HepG2 (cell line): ENCODE results near the gene OSBPL2. TPM values are rescaled to one million over a fixed set of nuclear protein-coding genes. Genes with fewer than 3 reads are reported as not detected.

Experiments used
- ATAC-seq: fragments of 200-7000 bp; cut with Tn5 transposase; 3 replicates; pipeline ENCODE4 v1.9.1; 2020; ENCODE audit warnings: mild to moderate bottlenecking, moderate library complexity
- BruUV-seq: library from RNA; stranded (reverse); fragments of 400-500 nt; replicated peaks from 2 replicates; lab custom pipeline; 2021; lab: Mats Ljungman, UMichigan
- CTCF ChIA-PET: fragments of 300-600 bp; formaldehyde crosslinking; extraction: SDS; loops from one replicate; lab custom pipeline; 2021; ENCODE audit warnings: low total read pairs, inconsistent platforms, low intra/inter-chr PET ratio; lab: Yijun Ruan, JAX
- POLR2A ChIA-PET: fragments of 350-600 bp; sonication (Branson Sonifier 250); formaldehyde crosslinking; loops from one replicate; lab custom pipeline; 2020; ENCODE audit warnings: antibody characterized with exemption, inconsistent platforms; lab: Yijun Ruan, JAX
- DNase-seq: peaks from one replicate; pipeline ENCODE4 v3.0.0-alpha.2; 2015; ENCODE audit warnings: low spot score
- FAIRE-seq: peaks from 3 replicates; lab custom pipeline; 2011; peaks lifted over from hg19 to GRCh38; lab: Jason Lieb, UNC
- H2AFZ ChIP-seq: one replicate; pipeline ENCODE4 v1.6.1; 2011; ENCODE audit warnings: low read length, inconsistent platforms
- H3K27ac ChIP-seq: fragments of 300-600 bp; 3 replicates; pipeline ENCODE4 v1.8.0; 2011; ENCODE audit warnings: mixed run types, mild to moderate bottlenecking, mixed read lengths, low read length, inconsistent platforms; ENCODE audit not compliant: insufficient read depth; ENCODE audit errors: extremely low read length
- H3K27me3 ChIP-seq, 2 experiments: fragments of 200-600 bp in 1 of 2; 2 replicates in 1 of 2; 3 replicates in 1 of 2; pipeline versions ENCODE4 v1.6.0 to v1.8.0; 2011; ENCODE audit warnings: low read length in 2 of 2, mild to moderate bottlenecking in 2 of 2, moderate library complexity in 2 of 2, inconsistent platforms in 1 of 2; ENCODE audit not compliant: insufficient read depth in 2 of 2, control insufficient read depth in 1 of 2
- H3K36me3 ChIP-seq, 2 experiments: fragments of 200-600 bp in 1 of 2; replicated peaks in 1 of 2; 2 replicates in 1 of 2; 3 replicates in 1 of 2; pipeline versions ENCODE4 v1.5.1 to v1.8.0; 2011; ENCODE audit warnings: low read length in 2 of 2, inconsistent platforms in 1 of 2; ENCODE audit not compliant: insufficient read depth in 2 of 2, control insufficient read depth in 1 of 2
- H3K4me1 ChIP-seq: 2 replicates; pipeline ENCODE4 v1.5.1; 2012; ENCODE audit warnings: low read length, inconsistent platforms; ENCODE audit not compliant: insufficient read depth
- H3K4me2 ChIP-seq: 2 replicates; pipeline ENCODE4 v1.6.0; 2011; ENCODE audit warnings: low read depth, low read length, inconsistent platforms
- H3K4me3 ChIP-seq, 3 experiments: fragments of 200-600 bp in 1 of 3; sonication (generic), shearing (Covaris generic) in 1 of 3; replicated peaks in 1 of 3; 2 replicates each; pipeline ENCODE4 v1.5.1; 2011 to 2016; ENCODE audit warnings: low read length in 3 of 3, inconsistent platforms in 2 of 3, low read depth in 2 of 3, mild to moderate bottlenecking in 2 of 3, control low read depth in 1 of 3, mixed read lengths in 1 of 3; ENCODE audit not compliant: insufficient read depth in 1 of 3
- H3K79me2 ChIP-seq: one replicate; pipeline ENCODE4 v1.6.1; 2011; ENCODE audit warnings: low read length, inconsistent platforms; ENCODE audit not compliant: insufficient read depth
- H3K9ac ChIP-seq: 2 replicates; pipeline ENCODE4 v1.6.0; 2011; ENCODE audit warnings: mild to moderate bottlenecking, low read depth, low read length, inconsistent platforms; ENCODE audit not compliant: insufficient read depth
- H3K9me3 ChIP-seq: 2 replicates; pipeline ENCODE4 v1.5.1; 2012; ENCODE audit warnings: mild to moderate bottlenecking, low read length
- H4K20me1 ChIP-seq: 2 replicates; pipeline ENCODE4 v1.6.0; 2011; ENCODE audit warnings: inconsistent platforms, mild to moderate bottlenecking, low read length, moderate library complexity; ENCODE audit not compliant: insufficient read depth
- AGO2 ChIP-seq: fragments of 200-400 bp; formaldehyde crosslinking; optimal IDR thresholded peaks from 2 replicates; pipeline ENCODE3; 2017; ENCODE audit warnings: mild to moderate bottlenecking, low read depth, low read length, moderate library complexity
- FOXO1 ChIP-seq: sonication (generic); formaldehyde crosslinking; IDR thresholded peaks from 2 replicates; pipeline ENCODE4 v1.4.0; 2020; ENCODE audit warnings: missing genetic modification reagents
- MED13 ChIP-seq: sonication (generic); formaldehyde crosslinking; IDR thresholded peaks from 2 replicates; pipeline ENCODE4 v1.5.0; 2020; ENCODE audit warnings: missing genetic modification reagents
- MED8 ChIP-seq: sonication (generic); formaldehyde crosslinking; IDR thresholded peaks from 2 replicates; pipeline ENCODE4 v1.8.1; 2023; ENCODE audit warnings: mild to moderate bottlenecking, missing genetic modification reagents; ENCODE audit not compliant: insufficient replicate concordance
- MYC ChIP-seq: sonication (generic); formaldehyde crosslinking; IDR thresholded peaks from 2 replicates; pipeline ENCODE4 v1.9.0; 2021; ENCODE audit warnings: missing genetic modification reagents, borderline replicate concordance
- PHF21A ChIP-seq: sonication (generic); formaldehyde crosslinking; IDR thresholded peaks from 2 replicates; pipeline ENCODE4 v1.5.0; 2020; ENCODE audit warnings: mild to moderate bottlenecking, missing genetic modification reagents
- PRDM10 ChIP-seq: sonication (generic); formaldehyde crosslinking; IDR thresholded peaks from 2 replicates; pipeline ENCODE4 v1.4.0; 2020; ENCODE audit warnings: low read depth, missing genetic modification reagents
- SNAI1 ChIP-seq: sonication (generic); formaldehyde crosslinking; IDR thresholded peaks from 2 replicates; pipeline ENCODE4 v1.5.0; 2020; ENCODE audit warnings: mild to moderate bottlenecking, missing genetic modification reagents, borderline replicate concordance
- SOX5 ChIP-seq: IDR thresholded peaks from 2 replicates; pipeline ENCODE4 v1.6.1; 2016; ENCODE audit warnings: borderline replicate concordance
- ZKSCAN1 ChIP-seq: fragments of 150-350 bp; IDR thresholded peaks from 2 replicates; pipeline ENCODE4 v1.6.1; 2014; ENCODE audit warnings: low read length
- ZNF207 ChIP-seq: fragments of 450-650 bp; IDR thresholded peaks from 2 replicates; pipeline ENCODE4 v1.6.1; 2016; ENCODE audit warnings: antibody characterized with exemption, borderline replicate concordance
- ZNF225 ChIP-seq: sonication (generic); formaldehyde crosslinking; IDR thresholded peaks from 2 replicates; pipeline ENCODE4 v1.4.0; 2020; ENCODE audit warnings: mild to moderate bottlenecking, missing genetic modification reagents
- ZNF530 ChIP-seq: sonication (generic); formaldehyde crosslinking; IDR thresholded peaks from 2 replicates; pipeline ENCODE4 v1.5.0; 2020; ENCODE audit warnings: low read depth, mild to moderate bottlenecking, missing genetic modification reagents
- ZNF547 ChIP-seq: sonication (generic); formaldehyde crosslinking; IDR thresholded peaks from 2 replicates; pipeline ENCODE4 v1.5.1; 2020; ENCODE audit warnings: mild to moderate bottlenecking, missing genetic modification reagents
- ZNF549 ChIP-seq: sonication (generic); formaldehyde crosslinking; IDR thresholded peaks from 2 replicates; pipeline ENCODE4 v1.5.0; 2020; ENCODE audit warnings: missing genetic modification reagents
- ZNF619 ChIP-seq: sonication (generic); formaldehyde crosslinking; IDR thresholded peaks from 2 replicates; pipeline ENCODE4 v1.4.0; 2020; ENCODE audit warnings: mild to moderate bottlenecking, missing genetic modification reagents
- ZNF687 ChIP-seq: sonication (generic); formaldehyde crosslinking; IDR thresholded peaks from 2 replicates; pipeline ENCODE4 v1.5.1; 2020; ENCODE audit warnings: mild to moderate bottlenecking, missing genetic modification reagents, moderate library complexity
- ZNF776 ChIP-seq: sonication (generic); formaldehyde crosslinking; IDR thresholded peaks from 2 replicates; pipeline ENCODE4 v1.4.0; 2020; ENCODE audit warnings: mild to moderate bottlenecking, missing genetic modification reagents
- ZNF780A ChIP-seq: sonication (generic); formaldehyde crosslinking; IDR thresholded peaks from 2 replicates; pipeline ENCODE4 v1.8.0; 2022; ENCODE audit warnings: mild to moderate bottlenecking, missing genetic modification reagents, moderate library complexity
- ZZZ3 ChIP-seq: sonication (generic); formaldehyde crosslinking; IDR thresholded peaks from 2 replicates; pipeline ENCODE4 v1.4.0; 2020; ENCODE audit warnings: missing genetic modification reagents, mild to moderate bottlenecking, borderline replicate concordance
- WGBS: methylation state at CpG from one replicate; pipeline ENCODE4 v1.1.6; 2017; ENCODE audit warnings: low lambda C conversion rate; 5-methylcytosine and 5-hydroxymethylcytosine counted together
- in situ Hi-C: cut with HindIII; loops from 2 replicates; pipeline ENCODE4 v1.10.0; 2017; ENCODE audit warnings: low pct_unique_long_range_greater_than_20kb; ENCODE audit not compliant: extremely low pct_ligation_motif_present
- intact Hi-C: fragments of 100-400 bp; cut with micrococcal nuclease; formaldehyde crosslinking; loops from one replicate; pipeline ENCODE4 v1.10.0; 2022; ENCODE audit not compliant: unreplicated experiment
- polyA plus RNA-seq, 8 experiments: library from polyadenylated mRNA; depleted of rRNA in 3 of 8; stranded (reverse) in 7 of 8; unstranded in 1 of 8; fragments of >200 nt; fragmentation: Illumina TruSeq in 4 of 8; extraction: Trizol in 4 of 8; gene quantifications; 2 replicates each; pipeline versions ENCODE4 v1.2.1 to v1.2.3, GENCODE V29; 2011 to 2016; ENCODE audit warnings: low read depth in 4 of 8, missing spikeins in 1 of 8, mixed read lengths in 1 of 8; ENCODE audit not compliant: insufficient read depth in 1 of 8
- total RNA-seq, 5 experiments: library from RNA; depleted of rRNA; stranded (reverse); fragments of >200 nt; fragmentation: Illumina TruSeq; extraction: Trizol; gene quantifications; 2 replicates each; pipeline ENCODE4 v1.2.3, GENCODE V29; 2016; ENCODE audit warnings: low read depth in 1 of 5

OSBPL2 gene
- total and polyA plus RNA-seq, 2 of the 13 experiments (the other 11 are each of a cell fraction or from before 2014, with no cell fraction given) = 18.5 to 37.4 TPM

- FAIRE-seq (no peak), ATAC-seq (peak; percentile 31), DNase-seq (no peak)
- H2AFZ ChIP-seq = no peak overlapping the region
- H3K27ac ChIP-seq = peak overlapping the region; percentile 21
- in situ Hi-C loops (no loop called here), intact Hi-C loops (no loop called here)
- ChIA-PET POLR2A (no interaction called here), CTCF (no interaction called here)
- no peaks in the 10 kb centered on the region for H3K27me3 ChIP-seq
- no peak overlapping the region for H3K4me2 ChIP-seq
- TF ChIP-seq ZNF687 (peak; percentile 27), MED13 (CRISPR knock-in tag) (no peak), ZNF207 (no peak), ZKSCAN1 (no peak), SOX5 (CRISPR knock-in tag) (no peak), ZNF225 (CRISPR knock-in tag) (0 out of 2 replicates have a peak, but pooled peaks have one; percentile 37), ZNF619 (no peak), MYC (CRISPR knock-in tag) (0 out of 2 replicates have a peak, but pooled peaks have one; percentile 17), ZNF549 (CRISPR knock-in tag) (no peak), ZNF530 (CRISPR knock-in tag) (no peak), AGO2 (peak; percentile 51), SNAI1 (CRISPR knock-in tag) (no peak), ZNF780A (no peak), PRDM10 (CRISPR knock-in tag) (no peak), FOXO1 (no peak), PHF21A (CRISPR knock-in tag) (no peak), ZZZ3 (0 out of 2 replicates have a peak, but pooled peaks have one; percentile 16), ZNF547 (CRISPR knock-in tag) (no peak), MED8 (no peak), ZNF776 (CRISPR knock-in tag) (0 out of 2 replicates have a peak, but pooled peaks have one; percentile 36)
- no peak overlapping the region for H3K9ac ChIP-seq
- peaks cover 14% of the 10 kb centered on the region; the same call in 1 of the 2 replicates for H4K20me1 ChIP-seq
- H3K79me2 ChIP-seq = no peaks in the 10 kb centered on the region
- peaks cover 47 to 67% of the 10 kb centered on the region in 2 experiments for H3K36me3 ChIP-seq
- WGBS = 94% methylated on average over 17 of the region's 17 CpGs
- H3K4me3 ChIP-seq = no peak overlapping the region
- no TSS peak for BruUV-seq
- H3K9me3 ChIP-seq = no peaks in the 10 kb centered on the region
- 0 out of 2 replicates have a peak, but pooled peaks cover 7% of the 10 kb centered on the region for H3K4me1 ChIP-seq
Observed at GRCh38 chr20:62269871-62270270, 31.6 kb downstream of the OSBPL2 start.
